Right atrium auricular region (tissue), 2 donors: ENCODE measurements around the gene KCNT2. TPM values are rescaled to one million over a fixed set of nuclear protein-coding genes. Genes with fewer than 3 reads are reported as not detected.

Experiments
- DNase-seq: peaks from one replicate; pipeline ENCODE4 v3.0.0-alpha.2; 2019; ENCODE audit warnings: low spot score
- H3K27ac ChIP-seq, 2 donors: fragments of 200-600 bp; sonication (generic); 1 replicate in 1 of 2; 2 replicates in 1 of 2; pipeline ENCODE4 v1.5.1; 2016 to 2019
- H3K27me3 ChIP-seq, 2 donors: fragments of 200-600 bp; sonication (generic); one replicate each; pipeline versions ENCODE4 v1.5.1 to v1.6.0; 2017 to 2019
- H3K36me3 ChIP-seq: fragments of 200-600 bp; sonication (generic); one replicate; pipeline ENCODE4 v1.5.1; 2016
- H3K4me1 ChIP-seq, 2 donors: fragments of 200-600 bp; sonication (generic); one replicate each; pipeline versions ENCODE4 v1.5.1 to v1.6.0; 2017 to 2019
- H3K4me3 ChIP-seq, 2 donors: fragments of 200-600 bp; sonication (generic); 1 replicate in 1 of 2; 2 replicates in 1 of 2; pipeline ENCODE4 v1.5.1; 2017 to 2019; ENCODE audit warnings: mild to moderate bottlenecking in 1 of 2, moderate library complexity in 1 of 2
- H3K9me3 ChIP-seq, 2 donors: fragments of 200-600 bp; sonication (generic); one replicate each; pipeline ENCODE4 v1.5.1; 2019
- total RNA-seq, 2 donors: library from RNA; depleted of rRNA; stranded (reverse); fragments of >200 nt; gene quantifications; one replicate each; pipeline ENCODE4 v1.1.0, GENCODE V29; 2016
- TF ChIP-seq, protein P1 (sequence below), 2 donors: fragments of 200-600 bp; sonication (generic); IDR thresholded peaks; one replicate each; pipeline ENCODE4 v1.5.1; 2019; ENCODE audit warnings: antibody characterized with exemption in 2 of 2

KCNT2 gene
- total RNA-seq, 2 donors from 2014 or later: 3.9 to 14.1 TPM

DNA sequence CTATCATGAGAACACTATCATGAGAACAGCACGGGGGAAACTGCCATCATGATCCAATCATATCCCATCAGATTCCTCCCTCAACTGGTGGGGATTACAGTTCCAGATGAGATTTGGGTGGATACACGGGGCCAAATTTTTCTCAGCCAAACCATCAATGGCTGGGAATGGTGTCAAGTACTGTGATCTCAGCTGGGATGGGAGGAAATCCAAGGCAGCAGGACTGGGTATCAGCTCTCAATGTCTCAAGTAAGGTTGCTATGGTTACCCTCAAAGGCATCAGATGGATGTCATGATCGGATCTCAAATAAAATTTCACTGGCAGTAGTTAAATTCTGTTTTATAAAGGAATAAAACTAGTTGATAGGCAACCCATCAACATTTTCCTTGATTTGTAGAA is 399.0 kb downstream of the KCNT2 start:
- H3K27ac ChIP-seq: no peak overlapping the region
- H3K36me3 ChIP-seq: no peaks in the 10 kb centered on the region
- no peaks in the 10 kb centered on the region for H3K4me1 ChIP-seq
- H3K9me3 ChIP-seq: no peaks in the 10 kb centered on the region
- no peak for DNase-seq
- TF ChIP-seq, protein P1, sequence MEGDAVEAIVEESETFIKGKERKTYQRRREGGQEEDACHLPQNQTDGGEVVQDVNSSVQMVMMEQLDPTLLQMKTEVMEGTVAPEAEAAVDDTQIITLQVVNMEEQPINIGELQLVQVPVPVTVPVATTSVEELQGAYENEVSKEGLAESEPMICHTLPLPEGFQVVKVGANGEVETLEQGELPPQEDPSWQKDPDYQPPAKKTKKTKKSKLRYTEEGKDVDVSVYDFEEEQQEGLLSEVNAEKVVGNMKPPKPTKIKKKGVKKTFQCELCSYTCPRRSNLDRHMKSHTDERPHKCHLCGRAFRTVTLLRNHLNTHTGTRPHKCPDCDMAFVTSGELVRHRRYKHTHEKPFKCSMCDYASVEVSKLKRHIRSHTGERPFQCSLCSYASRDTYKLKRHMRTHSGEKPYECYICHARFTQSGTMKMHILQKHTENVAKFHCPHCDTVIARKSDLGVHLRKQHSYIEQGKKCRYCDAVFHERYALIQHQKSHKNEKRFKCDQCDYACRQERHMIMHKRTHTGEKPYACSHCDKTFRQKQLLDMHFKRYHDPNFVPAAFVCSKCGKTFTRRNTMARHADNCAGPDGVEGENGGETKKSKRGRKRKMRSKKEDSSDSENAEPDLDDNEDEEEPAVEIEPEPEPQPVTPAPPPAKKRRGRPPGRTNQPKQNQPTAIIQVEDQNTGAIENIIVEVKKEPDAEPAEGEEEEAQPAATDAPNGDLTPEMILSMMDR (IDR thresholded peaks at IDR 0.05): no peak
- H3K27me3 ChIP-seq: no peaks in the 10 kb centered on the region
- H3K4me3 ChIP-seq: no peak overlapping the region

DNA sequence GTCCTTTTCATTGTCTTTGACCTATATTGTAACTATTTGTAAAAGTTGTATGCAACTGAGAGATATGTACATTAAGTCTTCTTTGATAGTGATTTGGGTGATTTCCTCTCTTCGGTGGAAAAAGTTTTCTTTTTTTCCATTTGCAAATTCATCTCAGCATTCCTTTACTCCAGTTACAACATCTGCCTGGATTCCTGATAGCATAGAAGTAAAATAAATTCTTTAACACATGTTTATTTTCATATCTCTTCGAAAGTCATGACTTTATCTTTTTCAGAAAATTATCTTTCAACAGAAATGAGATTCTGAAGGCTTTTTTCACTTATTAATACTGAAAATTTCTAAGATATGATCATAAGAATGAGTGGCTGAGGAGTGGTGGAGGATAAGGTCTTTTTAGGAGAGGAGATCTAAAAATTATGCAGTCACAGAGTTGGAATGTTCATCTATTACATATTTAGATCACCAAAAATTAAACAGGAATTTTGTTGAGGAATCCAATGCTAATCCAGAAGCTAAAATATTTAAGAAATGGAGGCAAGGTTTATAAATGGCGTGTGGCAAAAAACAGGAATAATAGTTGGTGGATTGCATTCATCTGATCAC is 400.5 kb downstream of the KCNT2 start:
- H3K9me3 ChIP-seq: no peaks in the 10 kb centered on the region
- H3K27ac ChIP-seq: no peak overlapping the region
- H3K36me3 ChIP-seq: no peaks in the 10 kb centered on the region
- TF ChIP-seq, protein P1 (IDR thresholded peaks at IDR 0.05): no peak
- no peak overlapping the region for H3K4me3 ChIP-seq
- DNase-seq: no peak
- H3K27me3 ChIP-seq: no peaks in the 10 kb centered on the region
- no peaks in the 10 kb centered on the region for H3K4me1 ChIP-seq

DNA sequence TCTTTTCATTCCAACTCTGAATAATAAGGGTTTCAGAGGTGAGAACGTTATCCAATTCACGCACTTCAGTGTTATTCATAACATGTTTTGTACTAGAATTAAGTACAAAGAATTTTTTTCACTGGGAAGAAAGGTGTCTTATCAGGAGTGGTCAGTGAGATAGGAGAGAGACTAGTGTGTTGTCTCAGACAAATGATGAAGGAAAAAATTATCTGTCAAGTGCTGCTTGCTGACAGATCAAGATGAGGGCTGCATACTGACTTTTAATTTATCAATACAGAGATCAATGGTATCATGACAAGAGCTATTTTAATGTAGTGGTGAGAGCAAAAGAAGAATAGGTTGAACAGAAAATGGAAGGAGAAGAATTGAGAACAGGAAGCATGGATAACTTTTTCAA is 402.4 kb downstream of the KCNT2 start:
- Histone ChIP-seq H3K4me1 (no peaks in the 10 kb centered on the region), H3K9me3 (no peaks in the 10 kb centered on the region), H3K27me3 (no peaks in the 10 kb centered on the region), H3K27ac (no peak overlapping the region), H3K36me3 (no peaks in the 10 kb centered on the region), H3K4me3 (no peak overlapping the region)
- TF ChIP-seq, protein P1 (IDR thresholded peaks at IDR 0.05): no peak
- DNase-seq: no peak

DNA sequence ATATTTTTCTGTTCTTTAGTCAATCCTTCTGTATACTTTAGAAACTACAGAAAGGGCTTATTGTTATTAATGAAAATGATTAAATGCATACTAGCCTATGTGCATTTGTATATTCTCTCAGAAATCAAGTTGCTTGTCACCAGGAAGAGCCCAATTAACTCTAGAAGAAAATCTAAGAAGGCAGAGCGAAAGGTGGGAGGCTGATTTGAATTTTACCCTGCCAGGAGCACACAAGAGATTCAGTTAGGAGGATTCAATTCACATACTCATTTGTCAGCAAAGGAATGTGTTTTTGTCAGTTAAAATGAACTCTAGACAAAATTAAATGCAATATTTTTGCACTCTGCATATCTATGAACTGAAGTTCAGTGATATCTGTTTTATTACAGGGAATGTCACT is 411.8 kb downstream of the KCNT2 start:
- TF ChIP-seq, protein P1 (IDR thresholded peaks at IDR 0.05): no peak
- Histone ChIP-seq H3K4me1 (no peaks in the 10 kb centered on the region), H3K27ac (no peak overlapping the region), H3K27me3 (no peaks in the 10 kb centered on the region), H3K4me3 (no peak overlapping the region), H3K36me3 (no peaks in the 10 kb centered on the region), H3K9me3 (no peaks in the 10 kb centered on the region)
- no peak for DNase-seq

DNA sequence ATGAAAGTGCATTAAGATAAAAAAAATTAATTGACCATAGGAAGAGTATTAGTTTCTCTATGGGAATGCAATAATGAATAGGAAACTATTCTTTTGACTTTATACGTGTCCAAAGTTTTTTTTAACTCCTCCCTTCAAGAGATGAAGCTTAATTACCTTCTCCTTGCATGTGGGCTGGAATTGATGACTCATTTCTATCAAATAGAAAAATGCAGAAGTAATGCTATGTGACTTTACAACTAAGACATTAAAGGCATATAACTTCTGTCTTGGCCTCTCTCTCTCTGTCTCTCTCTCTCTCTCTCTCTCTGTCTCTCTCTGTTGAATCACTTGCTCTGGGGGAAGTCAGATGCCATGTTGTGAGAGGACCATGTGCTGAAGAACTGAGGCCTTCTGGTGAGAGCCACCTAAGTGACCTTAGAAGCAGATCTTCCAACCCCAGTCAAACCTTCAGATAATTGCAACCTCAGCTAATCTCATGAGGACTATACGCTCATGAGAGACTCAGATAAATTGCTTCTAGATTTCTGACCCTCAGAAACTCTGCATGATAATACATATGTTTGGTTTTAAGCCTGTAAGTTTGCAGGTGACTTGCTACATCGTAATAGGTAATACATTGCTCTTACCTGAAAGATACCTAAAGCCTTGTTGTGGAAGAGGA is 414.2 kb downstream of the KCNT2 start:
- Histone ChIP-seq H3K27ac (no peak overlapping the region), H3K27me3 (no peaks in the 10 kb centered on the region), H3K4me3 (no peak overlapping the region), H3K4me1 (no peaks in the 10 kb centered on the region), H3K36me3 (no peaks in the 10 kb centered on the region), H3K9me3 (no peaks in the 10 kb centered on the region)
- no peak for DNase-seq
- TF ChIP-seq, protein P1 (IDR thresholded peaks at IDR 0.05): no peak

DNA sequence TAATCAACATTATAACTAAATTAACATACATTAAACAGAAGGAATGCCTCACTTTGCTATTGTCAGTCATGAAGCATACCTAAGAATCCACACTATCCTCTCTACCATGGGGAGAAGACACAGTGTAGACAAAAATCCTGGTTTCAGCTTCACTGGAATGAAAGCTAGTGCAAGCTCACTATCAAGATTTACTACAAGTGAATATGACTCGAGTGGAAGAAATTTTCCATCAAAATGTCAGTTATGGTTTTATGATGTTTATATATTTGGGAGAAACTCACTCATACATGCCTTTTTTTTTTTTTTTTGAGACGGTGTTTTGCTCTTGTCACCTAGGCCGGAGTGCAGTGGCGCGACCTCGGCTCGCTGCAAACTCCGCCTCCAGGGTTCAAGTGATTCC is 424.3 kb downstream of the KCNT2 start:
- no peak overlapping the region for H3K4me3 ChIP-seq
- H3K27ac ChIP-seq: no peak overlapping the region
- H3K4me1 ChIP-seq: no peaks in the 10 kb centered on the region
- no peaks in the 10 kb centered on the region for H3K9me3 ChIP-seq
- TF ChIP-seq, protein P1 (IDR thresholded peaks at IDR 0.05): no peak
- no peaks in the 10 kb centered on the region for H3K27me3 ChIP-seq
- no peak for DNase-seq
- H3K36me3 ChIP-seq: no peaks in the 10 kb centered on the region
